SU-DHL-6 (cell line): ENCODE results near the gene LPAR1.

Source experiments
- H2AFZ ChIP-seq: fragments of 200-600 bp; sonication (generic); 2 replicates; pipeline ENCODE4 v1.6.1; 2014; ENCODE audit warnings: low read depth, mild to moderate bottlenecking, moderate library complexity, mixed read lengths, antibody characterized with exemption, low read length; ENCODE audit not compliant: severe bottlenecking
- H3F3A ChIP-seq: fragments of 200-600 bp; shearing (Covaris generic); 2 replicates; pipeline ENCODE4 v1.6.0; 2016; ENCODE audit warnings: antibody characterized with exemption, mild to moderate bottlenecking; ENCODE audit not compliant: insufficient read depth
- H3K27ac ChIP-seq: fragments of 200-600 bp; sonication (generic); 2 replicates; pipeline ENCODE4 v1.5.1; 2016; ENCODE audit warnings: low read depth, mild to moderate bottlenecking, low read length, moderate library complexity, mixed read lengths
- H3K27me3 ChIP-seq: fragments of 200-600 bp; sonication (generic), shearing (Covaris generic); 2 replicates; pipeline ENCODE4 v1.6.0; 2014; ENCODE audit warnings: mild to moderate bottlenecking, low read length
- H3K36me3 ChIP-seq: fragments of 200-600 bp; sonication (generic); 2 replicates; pipeline ENCODE4 v1.6.1; 2014; ENCODE audit warnings: mild to moderate bottlenecking, low read length, mixed read lengths
- H3K4me2 ChIP-seq: fragments of 300-600, 200-600 bp; shearing (Covaris generic), sonication (generic); 2 replicates; pipeline ENCODE4 v1.6.0; 2014; ENCODE audit warnings: low read length, low read depth, mild to moderate bottlenecking; ENCODE audit not compliant: poor library complexity, severe bottlenecking
- H3K4me3 ChIP-seq: fragments of 200-600 bp; sonication (generic); 2 replicates; pipeline ENCODE4 v1.5.1; 2014; ENCODE audit warnings: antibody characterized with exemption, low read length, mild to moderate bottlenecking, mixed read lengths; ENCODE audit not compliant: insufficient read depth, poor library complexity, severe bottlenecking
- H3K79me2 ChIP-seq: fragments of 200-600 bp; sonication (generic); 2 replicates; pipeline ENCODE4 v1.6.1; 2014; ENCODE audit warnings: mild to moderate bottlenecking, low read length, moderate library complexity; ENCODE audit not compliant: insufficient read depth
- H3K9ac ChIP-seq: fragments of 200-600 bp; sonication (generic); 2 replicates; pipeline ENCODE4 v1.7.0; 2014; ENCODE audit warnings: mild to moderate bottlenecking, low read length
- H3K9me2 ChIP-seq: fragments of 200-600 bp; sonication (generic); replicated peaks from 2 replicates; pipeline ENCODE4 v1.6.1; 2014; ENCODE audit warnings: low read length; ENCODE audit not compliant: insufficient read depth
- H3K9me3 ChIP-seq: fragments of 200-600 bp; sonication (generic); 2 replicates; pipeline ENCODE4 v1.6.1; 2014; ENCODE audit warnings: low read length, mixed read lengths; ENCODE audit not compliant: insufficient read depth
- H4K20me1 ChIP-seq: fragments of 200-600 bp; sonication (generic); 2 replicates; pipeline ENCODE4 v1.6.1; 2014; ENCODE audit warnings: low read depth, mild to moderate bottlenecking, antibody characterized with exemption, low read length, moderate library complexity, mixed read lengths
- EZH2phosphoT487 ChIP-seq: fragments of 200-600 bp; sonication (generic), shearing (Covaris generic); conservative IDR thresholded peaks from 2 replicates; pipeline ENCODE4 v1.6.1; 2018; ENCODE audit warnings: mild to moderate bottlenecking, antibody characterized with exemption, low read length, moderate library complexity, mixed read lengths
- TF ChIP-seq, protein P1 (sequence below): fragments of 200-600 bp; sonication (generic); IDR thresholded peaks from one replicate; pipeline ENCODE4 v1.5.1; 2017; ENCODE audit warnings: antibody characterized with exemption, mild to moderate bottlenecking, low read length, moderate library complexity; ENCODE audit not compliant: insufficient read depth, poor library complexity, severe bottlenecking

Gene LPAR1

DNA sequence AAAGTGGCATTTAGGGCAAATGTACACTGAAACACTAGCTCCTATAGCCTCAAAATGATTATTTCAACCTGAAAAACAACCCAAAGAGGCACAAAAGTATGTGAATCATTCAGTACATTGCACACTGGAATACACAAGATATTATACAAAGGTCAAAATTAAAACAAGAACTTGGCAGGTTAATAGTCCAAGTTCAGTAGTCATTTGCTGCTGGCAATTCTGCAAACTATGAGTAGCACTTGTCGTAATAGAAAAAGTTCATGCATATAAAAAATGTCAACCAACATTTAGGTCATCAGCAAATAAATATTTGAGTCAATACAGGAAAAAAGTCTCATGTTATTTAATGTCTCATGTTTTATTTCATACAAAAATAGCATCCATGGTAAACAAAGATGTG, 98.7 kb downstream of the LPAR1 start:
- Histone ChIP-seq H3K9me2 (no peaks in the 10 kb centered on the region), H2AFZ (no peak overlapping the region), H3K36me3 (no peaks in the 10 kb centered on the region), H3K27ac (no peak overlapping the region), H3K4me2 (no peak overlapping the region), H3K27me3 (no peaks in the 10 kb centered on the region), H3F3A (no peaks in the 10 kb centered on the region), H3K9me3 (no peaks in the 10 kb centered on the region), H3K9ac (no peak overlapping the region), H3K4me3 (no peak overlapping the region), H4K20me1 (no peaks in the 10 kb centered on the region), H3K79me2 (no peaks in the 10 kb centered on the region)
- no peak for TF ChIP-seq EZH2phosphoT487

DNA sequence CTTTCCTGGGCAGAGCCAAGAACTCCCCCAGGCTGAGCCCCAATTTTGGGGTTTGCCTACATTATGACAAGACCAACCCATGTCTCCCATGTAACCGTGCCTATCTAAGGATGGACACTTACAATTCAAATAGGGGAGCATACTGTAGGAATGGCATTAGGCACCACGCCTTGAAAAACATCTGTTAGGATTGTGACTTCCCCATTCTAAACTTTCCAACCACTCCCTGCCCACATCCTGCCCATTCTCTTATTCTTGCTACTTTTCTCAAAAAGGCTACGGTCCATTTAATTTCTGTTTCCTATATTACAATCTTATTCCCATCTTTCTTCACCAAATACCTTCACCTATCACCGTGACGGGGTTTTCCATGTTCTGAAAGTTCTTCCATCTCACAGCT, 99.2 kb downstream of the LPAR1 start:
- Histone ChIP-seq H3K9me3 (no peaks in the 10 kb centered on the region), H3K27ac (no peak overlapping the region), H3K27me3 (no peaks in the 10 kb centered on the region), H3K4me2 (no peak overlapping the region), H3K79me2 (no peaks in the 10 kb centered on the region), H3K4me3 (no peak overlapping the region), H2AFZ (no peak overlapping the region), H4K20me1 (no peaks in the 10 kb centered on the region), H3K9ac (no peak overlapping the region), H3K9me2 (no peaks in the 10 kb centered on the region), H3K36me3 (no peaks in the 10 kb centered on the region), H3F3A (no peaks in the 10 kb centered on the region)
- no peak for TF ChIP-seq EZH2phosphoT487
- TF ChIP-seq, protein P1, sequence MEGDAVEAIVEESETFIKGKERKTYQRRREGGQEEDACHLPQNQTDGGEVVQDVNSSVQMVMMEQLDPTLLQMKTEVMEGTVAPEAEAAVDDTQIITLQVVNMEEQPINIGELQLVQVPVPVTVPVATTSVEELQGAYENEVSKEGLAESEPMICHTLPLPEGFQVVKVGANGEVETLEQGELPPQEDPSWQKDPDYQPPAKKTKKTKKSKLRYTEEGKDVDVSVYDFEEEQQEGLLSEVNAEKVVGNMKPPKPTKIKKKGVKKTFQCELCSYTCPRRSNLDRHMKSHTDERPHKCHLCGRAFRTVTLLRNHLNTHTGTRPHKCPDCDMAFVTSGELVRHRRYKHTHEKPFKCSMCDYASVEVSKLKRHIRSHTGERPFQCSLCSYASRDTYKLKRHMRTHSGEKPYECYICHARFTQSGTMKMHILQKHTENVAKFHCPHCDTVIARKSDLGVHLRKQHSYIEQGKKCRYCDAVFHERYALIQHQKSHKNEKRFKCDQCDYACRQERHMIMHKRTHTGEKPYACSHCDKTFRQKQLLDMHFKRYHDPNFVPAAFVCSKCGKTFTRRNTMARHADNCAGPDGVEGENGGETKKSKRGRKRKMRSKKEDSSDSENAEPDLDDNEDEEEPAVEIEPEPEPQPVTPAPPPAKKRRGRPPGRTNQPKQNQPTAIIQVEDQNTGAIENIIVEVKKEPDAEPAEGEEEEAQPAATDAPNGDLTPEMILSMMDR, result no peak

DNA sequence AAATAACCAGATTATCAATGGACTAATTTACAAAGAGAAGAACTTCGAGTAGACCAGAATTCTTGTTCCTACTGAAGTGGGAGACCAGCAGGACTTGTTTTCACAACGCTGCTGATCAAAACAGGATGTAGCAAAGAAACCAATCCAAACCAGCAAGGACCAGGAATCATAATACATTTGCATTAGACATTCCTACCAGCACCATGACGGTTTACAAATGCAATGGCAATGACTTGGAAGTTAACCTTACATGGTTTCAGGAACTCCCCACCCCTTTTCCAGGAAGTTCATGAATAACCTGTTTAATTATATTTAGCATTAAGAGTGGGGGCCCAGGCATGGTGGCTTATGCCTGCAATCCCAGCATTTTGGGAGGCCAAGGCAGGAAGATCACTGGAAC, 100.0 kb downstream of the LPAR1 start:
- Histone ChIP-seq H3F3A (no peaks in the 10 kb centered on the region), H3K27ac (no peak overlapping the region), H3K9ac (no peak overlapping the region), H4K20me1 (no peaks in the 10 kb centered on the region), H3K4me2 (no peak overlapping the region), H3K79me2 (no peaks in the 10 kb centered on the region), H3K36me3 (no peaks in the 10 kb centered on the region), H3K4me3 (no peak overlapping the region), H3K27me3 (no peaks in the 10 kb centered on the region), H3K9me3 (no peaks in the 10 kb centered on the region), H3K9me2 (no peaks in the 10 kb centered on the region), H2AFZ (no peak overlapping the region)
- no peak for TF ChIP-seq EZH2phosphoT487
- TF ChIP-seq, protein P1, result no peak

DNA sequence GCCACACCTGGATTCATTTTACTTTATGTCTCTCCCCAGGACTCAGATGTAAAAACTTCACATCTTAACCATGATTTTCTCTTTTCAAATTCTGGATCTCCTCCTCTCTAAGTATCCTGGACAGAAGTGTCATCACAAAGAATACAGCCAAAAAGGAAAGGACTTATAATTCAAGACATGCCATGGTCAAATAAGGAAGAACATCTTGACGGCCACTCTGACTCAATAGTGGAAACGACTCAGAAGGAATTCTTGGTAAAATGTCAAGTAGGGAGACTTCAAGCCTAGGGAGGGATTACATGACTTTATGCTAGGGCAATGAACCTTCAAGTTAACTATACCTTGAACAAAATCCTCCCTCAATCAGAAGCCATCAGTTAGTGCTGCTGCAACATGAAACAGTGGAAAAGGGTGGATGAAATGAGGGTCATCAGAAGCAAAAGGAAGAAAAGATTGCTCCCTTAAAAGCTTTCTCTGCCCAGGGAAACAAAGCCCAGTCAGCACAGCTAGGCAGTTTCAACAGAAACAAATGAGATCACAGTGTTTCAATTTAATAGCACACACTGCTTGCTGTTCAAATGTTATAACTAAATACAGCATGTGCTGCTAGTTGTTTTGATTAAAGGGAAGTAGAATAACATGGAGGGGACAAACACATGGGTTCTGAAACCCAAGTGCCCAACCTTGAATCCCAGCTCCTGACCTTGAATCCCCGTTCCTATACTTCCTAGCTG, 101.4 kb downstream of the LPAR1 start:
- no peaks in the 10 kb centered on the region for H3K36me3 ChIP-seq
- H3K9me3 ChIP-seq, result peaks cover 3% of the 10 kb centered on the region; the same call in 1 of the 2 replicates
- TF ChIP-seq EZH2phosphoT487, result no peak
- TF ChIP-seq, protein P1, result no peak
- no peak overlapping the region for H3K4me3 ChIP-seq
- H3F3A ChIP-seq, result no peaks in the 10 kb centered on the region
- H2AFZ ChIP-seq, result no peak overlapping the region
- no peak overlapping the region for H3K4me2 ChIP-seq
- no peaks in the 10 kb centered on the region for H3K27me3 ChIP-seq
- H3K9ac ChIP-seq, result no peak overlapping the region
- H4K20me1 ChIP-seq, result no peaks in the 10 kb centered on the region
- no peak overlapping the region for H3K27ac ChIP-seq
- no peaks in the 10 kb centered on the region for H3K9me2 ChIP-seq
- H3K79me2 ChIP-seq, result no peaks in the 10 kb centered on the region
